DOHH2 (cell line): ENCODE measurements around the gene SPATA25.
A peak's percentile ranks its signal among the peaks of the same experiment; 100 is the strongest.

Experiments
- H3F3A ChIP-seq: fragments of 200-600 bp; sonication (generic), shearing (Covaris generic); 2 replicates; pipeline ENCODE4 v1.6.0; 2016; ENCODE audit warnings: antibody characterized with exemption, mild to moderate bottlenecking; ENCODE audit not compliant: control insufficient read depth, insufficient read depth
- H3K27ac ChIP-seq: fragments of 200-600 bp; sonication (generic); 2 replicates; pipeline ENCODE4 v1.5.1; 2014; ENCODE audit warnings: low read depth, mild to moderate bottlenecking, low read length, moderate library complexity
- H3K27me3 ChIP-seq: fragments of 200-600 bp; sonication (generic); 2 replicates; pipeline ENCODE4 v1.6.1; 2014; ENCODE audit warnings: mild to moderate bottlenecking, low read length, mixed read lengths; ENCODE audit not compliant: control insufficient read depth
- H3K36me3 ChIP-seq: fragments of 200-600 bp; sonication (generic); 2 replicates; pipeline ENCODE4 v1.6.1; 2014; ENCODE audit warnings: mild to moderate bottlenecking, low read length, moderate library complexity, mixed read lengths; ENCODE audit not compliant: control insufficient read depth
- H3K4me1 ChIP-seq: fragments of 200-600 bp; sonication (generic); 2 replicates; pipeline ENCODE4 v1.6.1; 2014; ENCODE audit warnings: mild to moderate bottlenecking, low read length, mixed read lengths; ENCODE audit not compliant: control insufficient read depth
- H3K4me2 ChIP-seq: fragments of 200-600 bp; sonication (generic); 2 replicates; pipeline ENCODE4 v1.6.0; 2014; ENCODE audit warnings: mild to moderate bottlenecking, low read length, moderate library complexity
- H3K4me3 ChIP-seq: fragments of 200-600 bp; sonication (generic); 2 replicates; pipeline ENCODE4 v1.5.1; 2014; ENCODE audit warnings: mild to moderate bottlenecking, low read length, mixed read lengths
- H3K79me2 ChIP-seq: fragments of 200-600 bp; sonication (generic); 2 replicates; pipeline ENCODE4 v1.6.1; 2014; ENCODE audit warnings: mild to moderate bottlenecking, low read length, mixed read lengths; ENCODE audit not compliant: control insufficient read depth
- H3K9me2 ChIP-seq: fragments of 200-600 bp; sonication (generic); replicated peaks from 2 replicates; pipeline ENCODE4 v1.6.1; 2014; ENCODE audit warnings: mild to moderate bottlenecking, low read length, mixed read lengths; ENCODE audit not compliant: control insufficient read depth
- H3K9me3 ChIP-seq: fragments of 200-600 bp; sonication (generic); 2 replicates; pipeline ENCODE4 v1.6.1; 2014; ENCODE audit warnings: antibody characterized with exemption, low read length, mixed read lengths; ENCODE audit not compliant: control insufficient read depth, insufficient read depth
- H4K20me1 ChIP-seq: fragments of 200-600 bp; sonication (generic); 2 replicates; pipeline ENCODE4 v1.6.0; 2014; ENCODE audit warnings: low read depth, mild to moderate bottlenecking, antibody characterized with exemption, low read length, moderate library complexity; ENCODE audit not compliant: control insufficient read depth, insufficient read depth
- CTCF ChIP-seq: fragments of 200-600 bp; sonication (generic); IDR thresholded peaks from one replicate; pipeline ENCODE4 v1.5.1; 2014; ENCODE audit warnings: antibody characterized with exemption, mild to moderate bottlenecking, low read depth, low read length; ENCODE audit not compliant: poor library complexity, severe bottlenecking
- EZH2phosphoT487 ChIP-seq: fragments of 200-600 bp; sonication (generic); IDR thresholded peaks from 2 replicates; pipeline ENCODE4 v1.6.1; 2017; ENCODE audit warnings: borderline replicate concordance, mild to moderate bottlenecking, antibody characterized with exemption, low read length, moderate library complexity, mixed read lengths

SPATA25 gene

GRCh38 chr20:45857114-45857881 is 30.1 kb downstream of the SPATA25 start, which contains the start of the genes ACOT8 and ZSWIM3:
Gene ACOT8 (minus strand): TSS chr20:45857392. CDS start chr20:45857315, 77 bp downstream.
Gene ZSWIM3 (plus strand): TSS chr20:45857614. CDS start chr20:45857826, 212 bp downstream.
- Histone ChIP-seq H3K4me3 (peak within 1 kb of the TSS; percentile 78), H3K9me2 (no peaks in the 10 kb centered on the region), H3K36me3 (0 out of 2 replicates have a peak, but pooled peaks cover 6% of the 10 kb centered on the region), H3K9me3 (no peaks in the 10 kb centered on the region), H3K27ac (peak within 1 kb of the TSS; percentile 47), H3F3A (no peaks in the 10 kb centered on the region), H4K20me1 (no peaks in the 10 kb centered on the region), H3K79me2 (peaks cover 31% of the 10 kb centered on the region), H3K4me1 (peaks cover 22% of the 10 kb centered on the region), H3K27me3 (no peaks in the 10 kb centered on the region), H3K4me2 (peak within 1 kb of the TSS; percentile 82)
- TF ChIP-seq CTCF (no peak), EZH2phosphoT487 (no peak)

- Histone ChIP-seq H3K9me2 (no peaks in the 10 kb centered on the region), H4K20me1 (no peaks in the 10 kb centered on the region; the same call in 1 of the 2 replicates), H3K27me3 (no peaks in the 10 kb centered on the region), H3K4me2 (no peak overlapping the region), H3K79me2 (peaks cover 30% of the 10 kb centered on the region), H3K27ac (no peak overlapping the region), H3K4me3 (no peak overlapping the region), H3F3A (no peaks in the 10 kb centered on the region), H3K4me1 (peaks cover 19% of the 10 kb centered on the region), H3K36me3 (0 out of 2 replicates have a peak, but pooled peaks cover 6% of the 10 kb centered on the region), H3K9me3 (no peaks in the 10 kb centered on the region)
- TF ChIP-seq CTCF (no peak), EZH2phosphoT487 (no peak)
These were observed 33.9 kb downstream of the SPATA25 start for GRCh38 chr20:45853484-45853883.

- TF ChIP-seq CTCF, result no peak
- TF ChIP-seq EZH2phosphoT487, result no peak
- H3K79me2 ChIP-seq, result peaks cover 24% of the 10 kb centered on the region
These were observed 35.1 kb downstream of the SPATA25 start for GRCh38 chr20:45852326-45852725.

More at GRCh38 chr20:45852326-45852725, 35.1 kb downstream of the SPATA25 start:
- H3K27me3 ChIP-seq, result no peaks in the 10 kb centered on the region
- no peak overlapping the region for H3K27ac ChIP-seq
- 0 out of 2 replicates have a peak, but pooled peaks cover 6% of the 10 kb centered on the region for H3K36me3 ChIP-seq
- no peaks in the 10 kb centered on the region for H3F3A ChIP-seq
- H3K4me3 ChIP-seq, result no peak overlapping the region
- no peaks in the 10 kb centered on the region; the same call in 1 of the 2 replicates for H4K20me1 ChIP-seq
- peaks cover 13% of the 10 kb centered on the region for H3K4me1 ChIP-seq
- H3K9me2 ChIP-seq, result no peaks in the 10 kb centered on the region
- H3K9me3 ChIP-seq, result no peaks in the 10 kb centered on the region
- H3K4me2 ChIP-seq, result no peak overlapping the region
